Transverse colon (tissue), 4 donors: ENCODE data around the gene NELL2.

Experiments used
- CTCF ChIP-seq, 5 experiments: fragments of 200-600 bp in 3 of 5; fragments of 450-650 bp in 2 of 5; sonication (generic) in 3 of 5; IDR thresholded peaks; 1 replicate in 2 of 5; 2 replicates in 3 of 5; pipeline ENCODE4 v1.5.1; 2016 to 2017; ENCODE audit warnings: antibody characterized with exemption in 5 of 5, inconsistent platforms in 3 of 5, mild to moderate bottlenecking in 2 of 5, moderate library complexity in 1 of 5
- EP300 ChIP-seq: sonication (generic); formaldehyde crosslinking; IDR thresholded peaks from one replicate; pipeline ENCODE4 v1.6.1; 2017; ENCODE audit warnings: antibody characterized with exemption, low read depth
- POLR2AphosphoS5 ChIP-seq, 3 donors: sonication (generic); formaldehyde crosslinking; IDR thresholded peaks; one replicate each; pipeline ENCODE4 v1.6.1; 2016; ENCODE audit warnings: antibody characterized with exemption in 3 of 3

DNA sequence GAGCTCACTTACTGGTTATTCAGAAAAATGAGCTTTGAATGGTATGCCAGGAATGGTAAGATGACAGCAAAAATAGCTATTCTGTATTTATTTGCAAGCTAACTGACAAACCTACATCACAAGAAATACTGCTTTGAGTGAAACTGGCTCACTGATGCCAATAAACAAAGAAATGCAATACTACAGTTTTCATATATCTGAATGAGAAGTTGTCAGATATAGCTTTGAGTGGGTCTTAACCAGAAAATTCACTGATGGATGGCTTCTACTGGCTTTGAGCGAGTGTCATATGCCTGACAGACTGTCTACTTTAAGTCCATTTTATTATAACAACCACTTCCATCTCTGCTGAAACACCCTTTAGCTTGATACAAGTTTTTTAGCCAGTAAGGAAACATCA, 330.1 kb downstream of the NELL2 start:
- no peak for TF ChIP-seq POLR2AphosphoS5 (IDR thresholded peaks at IDR 0.05)
- TF ChIP-seq CTCF (IDR thresholded peaks at IDR 0.05), result no peak
- no peak for TF ChIP-seq EP300
